B cell (primary cell): Measurements from ENCODE around the gene TRIM24.

Source experiments
- EZH2 ChIP-seq: IDR thresholded peaks from 2 replicates; pipeline ENCODE4 v1.6.1; 2012; ENCODE audit warnings: borderline replicate concordance, low read depth, mild to moderate bottlenecking, moderate library complexity, low read length; ENCODE audit not compliant: insufficient read depth, poor library complexity, severe bottlenecking
- TF ChIP-seq, protein P1 (sequence below): fragments of 200-600 bp; IDR thresholded peaks from one replicate; pipeline ENCODE4 v1.8.0; 2022; ENCODE audit warnings: antibody characterized with exemption, mild to moderate bottlenecking

- TF ChIP-seq, protein P1, sequence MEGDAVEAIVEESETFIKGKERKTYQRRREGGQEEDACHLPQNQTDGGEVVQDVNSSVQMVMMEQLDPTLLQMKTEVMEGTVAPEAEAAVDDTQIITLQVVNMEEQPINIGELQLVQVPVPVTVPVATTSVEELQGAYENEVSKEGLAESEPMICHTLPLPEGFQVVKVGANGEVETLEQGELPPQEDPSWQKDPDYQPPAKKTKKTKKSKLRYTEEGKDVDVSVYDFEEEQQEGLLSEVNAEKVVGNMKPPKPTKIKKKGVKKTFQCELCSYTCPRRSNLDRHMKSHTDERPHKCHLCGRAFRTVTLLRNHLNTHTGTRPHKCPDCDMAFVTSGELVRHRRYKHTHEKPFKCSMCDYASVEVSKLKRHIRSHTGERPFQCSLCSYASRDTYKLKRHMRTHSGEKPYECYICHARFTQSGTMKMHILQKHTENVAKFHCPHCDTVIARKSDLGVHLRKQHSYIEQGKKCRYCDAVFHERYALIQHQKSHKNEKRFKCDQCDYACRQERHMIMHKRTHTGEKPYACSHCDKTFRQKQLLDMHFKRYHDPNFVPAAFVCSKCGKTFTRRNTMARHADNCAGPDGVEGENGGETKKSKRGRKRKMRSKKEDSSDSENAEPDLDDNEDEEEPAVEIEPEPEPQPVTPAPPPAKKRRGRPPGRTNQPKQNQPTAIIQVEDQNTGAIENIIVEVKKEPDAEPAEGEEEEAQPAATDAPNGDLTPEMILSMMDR: no peak
- no peak for TF ChIP-seq EZH2
Measured at GRCh38 chr7:138442822-138443221, 17.2 kb upstream of the TRIM24 start.
